HEK293T (cell line): ENCODE measurements around the gene FRMD5.

ENCODE experiments used
- BHLHE40 ChIP-seq: fragments of 450-650 bp; IDR thresholded peaks from 2 replicates; pipeline ENCODE4 v1.6.1; 2016; ENCODE audit warnings: mild to moderate bottlenecking, moderate library complexity, borderline replicate concordance
- FOXK2 ChIP-seq: fragments of 450-650 bp; IDR thresholded peaks from 2 replicates; pipeline ENCODE4 v1.6.1; 2016; ENCODE audit warnings: mild to moderate bottlenecking
- FOXM1 ChIP-seq: fragments of 450-650 bp; IDR thresholded peaks from 2 replicates; pipeline ENCODE4 v1.6.1; 2017; ENCODE audit warnings: mild to moderate bottlenecking, borderline replicate concordance
- LEF1 ChIP-seq: fragments of 450-650 bp; IDR thresholded peaks from 2 replicates; pipeline ENCODE4 v1.6.1; 2017; ENCODE audit warnings: mild to moderate bottlenecking, borderline replicate concordance
- SP1 ChIP-seq: fragments of 450-650 bp; IDR thresholded peaks from 2 replicates; pipeline ENCODE4 v1.6.1; 2017

GRCh38 chr15:43918717-43919116 is 276.4 kb downstream of the FRMD5 start:
- TF ChIP-seq FOXM1 (no peak), FOXK2 (no peak), SP1 (no peak), BHLHE40 (no peak), LEF1 (no peak)
